H1 (cell line): ENCODE results near the gene JMJD8. TPM values are rescaled to one million over a fixed set of nuclear protein-coding genes. Genes with fewer than 3 reads are reported as not detected.

Experiments used
- CTCF ChIA-PET: fragments of 300-600 bp; sonication (Branson Sonifier 250); formaldehyde crosslinking; loops from one replicate; lab custom pipeline; 2021; ENCODE audit not compliant: partially characterized antibody; lab: Charles Lee
- POLR2A ChIA-PET: fragments of 300-600 bp; sonication (Branson Sonifier 250); formaldehyde crosslinking; loops from one replicate; lab custom pipeline; 2021; ENCODE audit warnings: inconsistent platforms; ENCODE audit not compliant: partially characterized antibody; lab: Charles Lee
- DNase-seq, 2 experiments: peaks; one replicate each; pipeline versions ENCODE4 v3.0.0 to v3.0.0-alpha.2; 2010 to 2022; ENCODE audit warnings: low spot score in 2 of 2, low read depth in 1 of 2, mixed read lengths in 1 of 2
- FAIRE-seq: peaks from 2 replicates; lab custom pipeline; 2011; peaks lifted over from hg19 to GRCh38; lab: Jason Lieb, UNC
- H2AFZ ChIP-seq: 2 replicates; pipeline ENCODE4 v1.8.1; 2012; ENCODE audit warnings: low read length, inconsistent platforms
- H2AK5ac ChIP-seq: 2 replicates; pipeline ENCODE4 v1.6.1; 2013; ENCODE audit warnings: low read depth, low read length
- H2BK120ac ChIP-seq: replicated peaks from 2 replicates; pipeline ENCODE3; 2013; ENCODE audit warnings: low read depth, low read length, inconsistent platforms
- H2BK12ac ChIP-seq: 2 replicates; pipeline ENCODE4 v1.6.1; 2013; ENCODE audit warnings: low read depth, low read length
- H2BK15ac ChIP-seq: 2 replicates; pipeline ENCODE4 v1.6.1; 2013; ENCODE audit warnings: low read length
- H2BK20ac ChIP-seq: 2 replicates; pipeline ENCODE4 v1.6.1; 2013; ENCODE audit warnings: low read length
- H2BK5ac ChIP-seq: 2 replicates; pipeline ENCODE4 v1.6.1; 2013; ENCODE audit warnings: low read depth, low read length
- H3K14ac ChIP-seq: 2 replicates; pipeline ENCODE4 v1.6.1; 2013; ENCODE audit warnings: inconsistent platforms; ENCODE audit not compliant: insufficient read length
- H3K18ac ChIP-seq: 2 replicates; pipeline ENCODE4 v1.6.1; 2013; ENCODE audit warnings: low read length; ENCODE audit errors: extremely low read depth
- H3K23ac ChIP-seq: 2 replicates; pipeline ENCODE4 v1.6.1; 2013; ENCODE audit warnings: inconsistent platforms; ENCODE audit not compliant: insufficient read length
- H3K23me2 ChIP-seq: 2 replicates; pipeline ENCODE4 v1.6.1; 2013; ENCODE audit warnings: low read depth, low read length
- H3K27ac ChIP-seq: 2 replicates; pipeline ENCODE4 v1.6.1; 2011; ENCODE audit warnings: low read depth, low read length, inconsistent platforms
- H3K27me3 ChIP-seq, 4 experiments: replicated peaks in 1 of 4; 1 replicate in 1 of 4; 2 replicates in 3 of 4; pipeline versions ENCODE4 v1.6.1 to v1.8.1; 2011 to 2013; ENCODE audit warnings: low read length in 3 of 4, mild to moderate bottlenecking in 3 of 4, inconsistent platforms in 2 of 4, mixed read lengths in 2 of 4, moderate library complexity in 1 of 4; ENCODE audit not compliant: control insufficient read depth in 3 of 4, insufficient read depth in 3 of 4; ENCODE audit errors: extremely low read depth in 1 of 4
- H3K36me3 ChIP-seq, 4 experiments: 2 replicates each; pipeline versions ENCODE4 v1.6.1 to v1.8.1; 2011 to 2013; ENCODE audit warnings: mild to moderate bottlenecking in 4 of 4, low read length in 3 of 4, moderate library complexity in 2 of 4, control low read depth in 1 of 4, inconsistent platforms in 1 of 4; ENCODE audit not compliant: insufficient read depth in 4 of 4, control insufficient read depth in 2 of 4
- H3K4ac ChIP-seq: replicated peaks from 2 replicates; pipeline ENCODE3; 2013; ENCODE audit warnings: low read length, low read depth, mixed read lengths, inconsistent platforms; ENCODE audit not compliant: insufficient read length
- H3K4me1 ChIP-seq, 4 experiments: replicated peaks in 1 of 4; 1 replicate in 1 of 4; 2 replicates in 3 of 4; pipeline versions ENCODE4 v1.6.1 to v1.8.1; 2011 to 2013; ENCODE audit warnings: low read length in 3 of 4, inconsistent platforms in 2 of 4, mixed read lengths in 1 of 4; ENCODE audit not compliant: insufficient read depth in 4 of 4, control insufficient read depth in 3 of 4
- H3K4me2 ChIP-seq, 2 experiments: 2 replicates each; pipeline versions ENCODE4 v1.6.1 to v1.8.1; 2011 to 2013; ENCODE audit warnings: low read depth in 2 of 2, low read length in 2 of 2, control low read depth in 1 of 2, inconsistent platforms in 1 of 2, mild to moderate bottlenecking in 1 of 2; ENCODE audit not compliant: insufficient read depth in 1 of 2
- H3K4me3 ChIP-seq, 4 experiments: fragments of 200-600, 300-600 bp in 1 of 4; sonication (generic), shearing (Covaris generic), sonication (Bioruptor Twin) in 1 of 4; 2 replicates each; pipeline versions ENCODE4 v1.5.1 to v1.8.1; 2011 to 2016; ENCODE audit warnings: low read length in 4 of 4, low read depth in 3 of 4, control low read depth in 2 of 4, inconsistent platforms in 2 of 4, mild to moderate bottlenecking in 2 of 4, mixed read lengths in 1 of 4, moderate library complexity in 1 of 4; ENCODE audit not compliant: insufficient read depth in 2 of 4; ENCODE audit errors: extremely low read depth in 1 of 4
- H3K56ac ChIP-seq: replicated peaks from 2 replicates; pipeline ENCODE3; 2013; ENCODE audit warnings: low read depth, mild to moderate bottlenecking, mixed read lengths, low read length, inconsistent platforms; ENCODE audit not compliant: insufficient read length
- H3K79me1 ChIP-seq: 2 replicates; pipeline ENCODE4 v1.6.1; 2013; ENCODE audit warnings: low read depth, low read length, control low read depth
- H3K79me2 ChIP-seq, 2 experiments: 2 replicates each; pipeline versions ENCODE4 v1.6.1 to v1.8.1; 2012 to 2013; ENCODE audit warnings: low read length in 2 of 2, mild to moderate bottlenecking in 2 of 2, inconsistent platforms in 1 of 2; ENCODE audit not compliant: insufficient read depth in 2 of 2, control insufficient read depth in 1 of 2
- H3K9ac ChIP-seq, 4 experiments: replicated peaks in 1 of 4; 1 replicate in 1 of 4; 2 replicates in 3 of 4; pipeline versions ENCODE4 v1.6.1 to v1.8.1; 2011 to 2013; ENCODE audit warnings: low read depth in 3 of 4, low read length in 3 of 4, control low read depth in 2 of 4, mild to moderate bottlenecking in 2 of 4, moderate library complexity in 2 of 4, inconsistent platforms in 1 of 4; ENCODE audit errors: extremely low read depth in 1 of 4
- H3K9me3 ChIP-seq, 2 experiments: 2 replicates each; pipeline versions ENCODE4 v1.6.1 to v1.8.1; 2012 to 2013; ENCODE audit warnings: mild to moderate bottlenecking in 2 of 2, moderate library complexity in 2 of 2, control low read depth in 1 of 2, inconsistent platforms in 1 of 2, low read depth in 1 of 2, low read length in 1 of 2, mixed read lengths in 1 of 2; ENCODE audit not compliant: insufficient read depth in 2 of 2
- H4K20me1 ChIP-seq, 2 experiments: replicated peaks in 1 of 2; 2 replicates each; pipeline versions ENCODE3 to v1.8.1; 2011 to 2013; ENCODE audit warnings: inconsistent platforms in 2 of 2, low read length in 2 of 2, mild to moderate bottlenecking in 1 of 2; ENCODE audit not compliant: insufficient read depth in 2 of 2, control insufficient read depth in 1 of 2
- H4K5ac ChIP-seq: 2 replicates; pipeline ENCODE4 v1.6.1; 2013; ENCODE audit warnings: low read length, low read depth, mixed read lengths, inconsistent platforms; ENCODE audit not compliant: insufficient read length
- H4K8ac ChIP-seq: 2 replicates; pipeline ENCODE4 v1.8.0; 2013; ENCODE audit warnings: mild to moderate bottlenecking, moderate library complexity, low read length, inconsistent platforms; ENCODE audit not compliant: insufficient read depth; ENCODE audit errors: extremely low read depth
- H4K91ac ChIP-seq: replicated peaks from 2 replicates; pipeline ENCODE3; 2013; ENCODE audit warnings: low read length, mixed read lengths, inconsistent platforms; ENCODE audit not compliant: insufficient read length
- BRCA1 ChIP-seq: IDR thresholded peaks from 2 replicates; pipeline ENCODE4 v1.6.1; 2012; ENCODE audit warnings: low read depth, low read length, improper control_type of control experiment
- CHD2 ChIP-seq: IDR thresholded peaks from 2 replicates; pipeline ENCODE4 v1.6.1; 2012; ENCODE audit warnings: low read length, improper control_type of control experiment
- EGR1 ChIP-seq: IDR thresholded peaks from 2 replicates; pipeline ENCODE4 v1.6.1; 2011; ENCODE audit warnings: low read depth, low read length, borderline replicate concordance
- EZH2 ChIP-seq: fragments of 200-600 bp; sonication (generic); IDR thresholded peaks from 2 replicates; pipeline ENCODE4 v1.7.1; 2012; ENCODE audit warnings: low read depth, mild to moderate bottlenecking, moderate library complexity, low read length, inconsistent platforms; ENCODE audit not compliant: severe bottlenecking
- HDAC6 ChIP-seq: IDR thresholded peaks from one replicate; pipeline ENCODE4 v1.7.1; 2012; ENCODE audit warnings: low read depth, mild to moderate bottlenecking, inconsistent platforms, low read length, moderate library complexity
- JUN ChIP-seq: IDR thresholded peaks from 2 replicates; pipeline ENCODE4 v1.6.1; 2011; ENCODE audit warnings: low read depth, mild to moderate bottlenecking, improper control_type of control experiment, low read length
- NRF1 ChIP-seq: IDR thresholded peaks from 2 replicates; pipeline ENCODE4 v1.6.1; 2011; ENCODE audit warnings: mild to moderate bottlenecking, low read depth, low read length, improper control_type of control experiment
- YY1 ChIP-seq: IDR thresholded peaks from 2 replicates; pipeline ENCODE4 v1.6.1; 2011; ENCODE audit warnings: low read depth, mild to moderate bottlenecking, low read length
- WGBS, 2 experiments: shearing (Covaris generic) in 1 of 2; methylation state at CpG; one replicate each; pipeline versions ENCODE4 v1.1.6 to v1.1.7; 2013 to 2015; ENCODE audit warnings: low lambda C conversion rate in 2 of 2, mixed read lengths in 2 of 2, inconsistent platforms in 1 of 2, low coverage in 1 of 2, missing lambda C conversion rate in 1 of 2; ENCODE audit not compliant: insufficient replicate concordance in 2 of 2, insufficient coverage in 1 of 2, insufficient read length in 1 of 2; ENCODE audit errors: extremely low coverage in 1 of 2, missing lambda C conversion rate in 1 of 2; 5-methylcytosine and 5-hydroxymethylcytosine counted together
- polyA plus RNA-seq, 7 experiments: library from polyadenylated mRNA; depleted of rRNA in 3 of 7; stranded (reverse) in 5 of 7; unstranded in 2 of 7; fragments of >200 nt in 5 of 7; fragments of 200-250 nt in 2 of 7; gene quantifications; 1 replicate in 5 of 7; 2 replicates in 1 of 7; 4 replicates in 1 of 7; pipeline versions ENCODE4 v1.2.1 to v1.2.3, GENCODE V29; 2011 to 2013; ENCODE audit warnings: missing spikeins in 2 of 7, mixed read lengths in 2 of 7
- total RNA-seq: library from RNA; stranded (reverse); fragmentation: NEBNext Ultra II Directional; extraction: Animal tissue kit (Norgen Biotek cat#: 25700); gene quantifications from 2 replicates; pipeline ENCODE4 v1.2.1, GENCODE V29; 2021
- TF ChIP-seq, protein P1 (sequence below), 3 experiments: IDR thresholded peaks; 1 replicate in 2 of 3; 2 replicates in 1 of 3; pipeline versions ENCODE4 v1.5.1 to v1.6.1; 2011; ENCODE audit warnings: low read length in 3 of 3, mild to moderate bottlenecking in 3 of 3, inconsistent platforms in 2 of 3, low read depth in 1 of 3, moderate library complexity in 1 of 3; ENCODE audit not compliant: insufficient read depth in 1 of 3; ENCODE audit errors: control extremely low read depth in 1 of 3

Gene JMJD8
- total and polyA plus RNA-seq, 2 of the 8 experiments (the other 6 are each of a cell fraction or from before 2014, with no cell fraction given) = 46.4 to 87.4 TPM

DNA sequence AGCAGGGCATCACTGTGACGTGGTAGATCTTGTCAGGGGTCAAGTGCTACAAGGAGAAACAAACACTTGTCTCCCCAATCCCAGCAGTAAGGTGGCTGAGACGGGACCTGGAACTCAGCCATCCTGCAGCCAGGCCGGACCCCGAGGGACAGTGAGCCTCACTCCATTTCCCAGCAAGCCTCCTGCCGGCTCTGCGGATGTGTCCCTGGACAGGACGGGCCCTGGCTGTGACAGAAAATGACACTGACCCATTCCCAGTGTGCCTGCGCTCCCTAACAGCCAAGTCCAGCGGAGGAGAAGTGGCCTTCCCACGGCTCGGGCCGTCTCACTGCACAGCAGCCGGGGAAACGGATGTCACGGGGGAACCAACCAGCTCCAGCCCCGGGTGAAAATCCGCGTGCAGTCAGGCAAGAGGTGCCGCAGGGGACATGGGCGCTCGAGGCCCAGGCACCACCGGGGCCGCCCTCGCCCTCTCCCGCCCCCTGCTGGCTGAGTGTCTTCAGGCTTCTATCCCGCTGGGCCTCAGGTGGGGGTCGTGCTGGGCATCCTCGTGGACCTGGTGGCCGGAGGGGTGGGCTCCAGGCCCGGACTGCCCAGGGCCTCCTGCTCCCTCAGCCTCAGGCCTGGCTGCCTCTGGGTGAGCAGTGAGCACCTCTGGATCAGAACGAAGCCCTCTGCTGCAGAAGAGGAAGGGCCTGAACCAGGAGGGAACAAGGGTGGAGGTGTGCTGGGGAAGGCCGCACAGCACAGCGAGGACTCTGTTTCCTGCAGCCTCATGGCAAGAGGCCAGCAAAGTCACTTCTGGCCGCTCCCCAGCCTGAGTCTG, 49.5 kb upstream of the JMJD8 start:
- Histone ChIP-seq H3K27me3 (no peaks in the 10 kb centered on the region), H4K8ac (no peak overlapping the region; the same call in none of the 2 replicates), H3K27ac (no peak overlapping the region), H2BK12ac (no peak overlapping the region), H2BK15ac (no peak overlapping the region), H2BK120ac (no peak overlapping the region), H2BK20ac (no peak overlapping the region), H2AFZ (no peak overlapping the region), H3K4me2 (no peak overlapping the region), H3K9me3 (no peaks in the 10 kb centered on the region), H3K14ac (no peak overlapping the region), H2BK5ac (0 out of 2 replicates have a peak overlapping the region, but pooled peaks have one; percentile 60), H3K23me2 (peaks cover 3% of the 10 kb centered on the region; the same call in 1 of the 2 replicates), H3K18ac (no peak overlapping the region), H3K4me1 (peaks cover 0 to 2% (median 0%) of the 10 kb centered on the region in 4 experiments; a peak in 2 of 7 replicates), H3K9ac (no peak overlapping the region), H4K5ac (no peak overlapping the region), H4K91ac (no peak overlapping the region), H4K20me1 (peaks cover 2 to 11% of the 10 kb centered on the region in 2 experiments), H3K4me3 (no peak overlapping the region), H3K36me3 (peaks cover 0 to 3% (median 2%) of the 10 kb centered on the region in 4 experiments; a peak in 2 of 8 replicates), H3K4ac (no peak overlapping the region), H3K79me2 (no peaks in the 10 kb centered on the region), H2AK5ac (no peak overlapping the region), H3K56ac (no peak overlapping the region), H3K23ac (no peak overlapping the region), H3K79me1 (no peaks in the 10 kb centered on the region)
- WGBS, 2 experiments = 88% methylated on average over 27 of the region's 34 CpGs; no CpG with 5 or more reads in 1 of the 2 experiments
- DNase-seq (peak in 1 of 2 experiments; percentile 84), FAIRE-seq (no peak)
- ChIA-PET CTCF (interaction anchor here (0.7 to 35.8 kb wide), 10 partner anchors 3 to 378 kb away, joined by 3 to 977 read pairs (median 9); partner anchors contain the start of genes ANTKMT, CCDC78, CHTF18 and CIAO3), POLR2A (interaction anchor here (1.0 to 23.0 kb wide), 3 partner anchors 17 to 47 kb away, joined by 3 to 353 read pairs (median 5); partner anchors contain the start of genes ANTKMT, CCDC78, HAGHL and METRN)
- TF ChIP-seq EGR1 (no peak), NRF1 (no peak), EZH2 (no peak), BRCA1 (no peak), CHD2 (no peak), HDAC6 (no peak), YY1 (no peak), JUN (no peak)
- TF ChIP-seq, protein P1, sequence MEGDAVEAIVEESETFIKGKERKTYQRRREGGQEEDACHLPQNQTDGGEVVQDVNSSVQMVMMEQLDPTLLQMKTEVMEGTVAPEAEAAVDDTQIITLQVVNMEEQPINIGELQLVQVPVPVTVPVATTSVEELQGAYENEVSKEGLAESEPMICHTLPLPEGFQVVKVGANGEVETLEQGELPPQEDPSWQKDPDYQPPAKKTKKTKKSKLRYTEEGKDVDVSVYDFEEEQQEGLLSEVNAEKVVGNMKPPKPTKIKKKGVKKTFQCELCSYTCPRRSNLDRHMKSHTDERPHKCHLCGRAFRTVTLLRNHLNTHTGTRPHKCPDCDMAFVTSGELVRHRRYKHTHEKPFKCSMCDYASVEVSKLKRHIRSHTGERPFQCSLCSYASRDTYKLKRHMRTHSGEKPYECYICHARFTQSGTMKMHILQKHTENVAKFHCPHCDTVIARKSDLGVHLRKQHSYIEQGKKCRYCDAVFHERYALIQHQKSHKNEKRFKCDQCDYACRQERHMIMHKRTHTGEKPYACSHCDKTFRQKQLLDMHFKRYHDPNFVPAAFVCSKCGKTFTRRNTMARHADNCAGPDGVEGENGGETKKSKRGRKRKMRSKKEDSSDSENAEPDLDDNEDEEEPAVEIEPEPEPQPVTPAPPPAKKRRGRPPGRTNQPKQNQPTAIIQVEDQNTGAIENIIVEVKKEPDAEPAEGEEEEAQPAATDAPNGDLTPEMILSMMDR (IDR thresholded peaks at IDR 0.05; ENCODE audit: control extremely low read depth in 1 of 3, insufficient read depth in 1 of 3, low read depth in 1 of 3, low read length in 3 of 3) = peak in 2 of 3 experiments; percentile 65 to 68; a peak in 3 of 4 replicates
